SK-N-SH (cell line): Measurements from ENCODE around the gene KSR2. TPM values are rescaled to one million over a fixed set of nuclear protein-coding genes. Genes with fewer than 3 reads are reported as not detected.

ENCODE experiments used
- CTCF ChIA-PET: fragments of 300-600, 350-600 bp; formaldehyde crosslinking; extraction: SDS; loops from one replicate; lab custom pipeline; 2021; lab: Yijun Ruan, JAX
- POLR2A ChIA-PET: fragments of 350-600 bp; sonication (Branson Sonifier 250); formaldehyde crosslinking; extraction: SDS; loops from one replicate; lab custom pipeline; 2020; ENCODE audit warnings: antibody characterized with exemption, inconsistent platforms; lab: Yijun Ruan, JAX
- DNase-seq: peaks from one replicate; pipeline ENCODE4 v3.0.0; 2012
- H2AFZ ChIP-seq: fragments of 200-600 bp; sonication (generic); 2 replicates; pipeline ENCODE4 v1.8.1; 2016; ENCODE audit warnings: antibody characterized with exemption, mild to moderate bottlenecking, low read depth
- H3F3A ChIP-seq: fragments of 200-600 bp; sonication (generic); replicated peaks from 2 replicates; pipeline ENCODE3; 2016; ENCODE audit warnings: antibody characterized with exemption, mild to moderate bottlenecking; ENCODE audit not compliant: insufficient read depth
- H3K27ac ChIP-seq, 2 experiments: fragments of 200-500 bp in 1 of 2; fragments of 200-600 bp in 1 of 2; sonication (Bioruptor generic) in 1 of 2; sonication (generic), shearing (Covaris generic) in 1 of 2; 2 replicates each; pipeline versions ENCODE4 v1.5.1 to v1.6.1; 2014 to 2016; ENCODE audit warnings: low read depth in 2 of 2, inconsistent platforms in 1 of 2, low read length in 1 of 2, mild to moderate bottlenecking in 1 of 2, mixed read lengths in 1 of 2
- H3K27me3 ChIP-seq: fragments of 200-600 bp; sonication (generic), shearing (Covaris generic); 2 replicates; pipeline ENCODE4 v1.6.1; 2016; ENCODE audit warnings: mixed run types; ENCODE audit not compliant: insufficient read depth
- H3K36me3 ChIP-seq, 2 experiments: fragments of 200-500 bp in 1 of 2; fragments of 200-600 bp in 1 of 2; sonication (Bioruptor generic) in 1 of 2; sonication (generic) in 1 of 2; replicated peaks in 1 of 2; 2 replicates each; pipeline versions ENCODE3 to v1.5.1; 2014 to 2016; ENCODE audit warnings: low read length in 1 of 2, mild to moderate bottlenecking in 1 of 2; ENCODE audit not compliant: insufficient read depth in 2 of 2, control insufficient read depth in 1 of 2
- H3K4me1 ChIP-seq, 2 experiments: fragments of 200-500 bp in 1 of 2; fragments of 200-600 bp in 1 of 2; sonication (Bioruptor generic) in 1 of 2; sonication (generic), shearing (Covaris generic) in 1 of 2; 2 replicates each; pipeline versions ENCODE4 v1.5.1 to v1.6.1; 2014 to 2016; ENCODE audit warnings: low read depth in 1 of 2, low read length in 1 of 2, mixed run types in 1 of 2; ENCODE audit not compliant: insufficient read depth in 2 of 2, control insufficient read depth in 1 of 2
- H3K4me2 ChIP-seq: fragments of 200-600 bp; sonication (generic), shearing (Covaris generic); 2 replicates; pipeline ENCODE4 v1.6.1; 2017; ENCODE audit warnings: mixed run types
- H3K4me3 ChIP-seq, 2 experiments: fragments of 200-500 bp in 1 of 2; fragments of 200-600 bp in 1 of 2; sonication (Bioruptor generic) in 1 of 2; sonication (generic), shearing (Covaris generic) in 1 of 2; 2 replicates each; pipeline versions ENCODE4 v1.5.1 to v1.8.1; 2014 to 2016; ENCODE audit warnings: low read depth in 2 of 2, inconsistent platforms in 1 of 2, low read length in 1 of 2, mild to moderate bottlenecking in 1 of 2, mixed read lengths in 1 of 2, moderate library complexity in 1 of 2
- H3K79me2 ChIP-seq: fragments of 200-600 bp; sonication (generic); 2 replicates; pipeline ENCODE4 v1.8.1; 2017; ENCODE audit warnings: mild to moderate bottlenecking; ENCODE audit not compliant: insufficient read depth
- H3K9ac ChIP-seq: fragments of 200-600 bp; sonication (generic); 2 replicates; pipeline ENCODE4 v1.6.1; 2017; ENCODE audit warnings: mixed run types
- H3K9me2 ChIP-seq: fragments of 200-600 bp; sonication (generic); 2 replicates; pipeline ENCODE4 v1.6.1; 2017; ENCODE audit warnings: mixed run types
- H3K9me3 ChIP-seq: fragments of 200-600 bp; sonication (generic); 2 replicates; pipeline ENCODE4 v1.6.1; 2017; ENCODE audit warnings: mixed run types, mild to moderate bottlenecking, moderate library complexity
- H4K20me1 ChIP-seq: fragments of 200-600 bp; sonication (generic); 2 replicates; pipeline ENCODE4 v1.6.1; 2017; ENCODE audit warnings: mild to moderate bottlenecking, mixed run types; ENCODE audit not compliant: insufficient read depth
- EP300 ChIP-seq, 2 experiments: IDR thresholded peaks; 2 replicates each; pipeline versions ENCODE4 v1.4.0 to v1.6.1; 2012; ENCODE audit warnings: borderline replicate concordance in 1 of 2, low read depth in 1 of 2, low read length in 1 of 2
- EZH2phosphoT487 ChIP-seq: fragments of 200-600 bp; sonication (generic); IDR thresholded peaks from 2 replicates; pipeline ENCODE4 v1.6.1; 2017; ENCODE audit warnings: low read depth, mixed run types, mild to moderate bottlenecking, antibody characterized with exemption, moderate library complexity, borderline replicate concordance
- FOSL2 ChIP-seq: IDR thresholded peaks from 2 replicates; pipeline ENCODE4 v1.4.0; 2012; ENCODE audit warnings: low read depth, mild to moderate bottlenecking, moderate library complexity, borderline replicate concordance
- IRF3 ChIP-seq: fragments of 150-350 bp; IDR thresholded peaks from 2 replicates; pipeline ENCODE4 v1.6.1; 2016; ENCODE audit warnings: mild to moderate bottlenecking, low read depth, low read length
- POLR2AphosphoS5 ChIP-seq: IDR thresholded peaks from 2 replicates; pipeline ENCODE4 v1.6.1; 2012; ENCODE audit warnings: low read depth, low read length
- RCOR1 ChIP-seq: fragments of 150-350 bp; IDR thresholded peaks from 2 replicates; pipeline ENCODE4 v1.6.1; 2017; ENCODE audit warnings: antibody characterized with exemption, low read length
- SMC3 ChIP-seq: IDR thresholded peaks from 2 replicates; pipeline ENCODE4 v1.6.1; 2012; ENCODE audit warnings: low read depth, low read length, improper control_type of control experiment
- TAF1 ChIP-seq: IDR thresholded peaks from 2 replicates; pipeline ENCODE4 v1.6.1; 2012; ENCODE audit warnings: low read depth, mild to moderate bottlenecking, low read length, moderate library complexity, borderline replicate concordance
- WGBS: methylation state at CpG from one replicate; pipeline ENCODE4 v1.1.6; 2017; ENCODE audit warnings: low lambda C conversion rate; 5-methylcytosine and 5-hydroxymethylcytosine counted together
- polyA plus RNA-seq, 3 experiments: library from polyadenylated mRNA; depleted of rRNA; stranded (reverse); fragments of >200 nt; gene quantifications; 2 replicates each; pipeline ENCODE4 v1.2.3, GENCODE V29; 2012
- TF ChIP-seq, protein P1 (sequence below): IDR thresholded peaks from 2 replicates; pipeline ENCODE4 v1.4.0; 2012; ENCODE audit warnings: low read depth, borderline replicate concordance
- TF ChIP-seq, protein P2 (sequence below): IDR thresholded peaks from 2 replicates; pipeline ENCODE4; 2012

The KSR2 gene
- polyA plus RNA-seq, 1 of the 3 experiments (the other 2 are of a cell fraction): 0.12 TPM

GRCh38 chr12:117986705-117987469 is 18.1 kb upstream of the KSR2 start:
- Histone ChIP-seq H3K79me2 (no peaks in the 10 kb centered on the region), H3K4me3 (no peak overlapping the region; a peak in 1 of 4 replicates), H3K4me1 (peaks cover 0 to 2% of the 10 kb centered on the region in 2 experiments; a peak in 1 of 4 replicates), H3K27ac (peak overlapping the region in 1 of 2 experiments; percentile 61; a peak in 2 of 4 replicates), H3F3A (peaks cover 12% of the 10 kb centered on the region), H4K20me1 (no peaks in the 10 kb centered on the region), H2AFZ (peak overlapping the region; percentile 72), H3K27me3 (no peaks in the 10 kb centered on the region), H3K4me2 (peak overlapping the region; percentile 42), H3K9me3 (no peaks in the 10 kb centered on the region), H3K9me2 (no peaks in the 10 kb centered on the region), H3K9ac (peak overlapping the region; percentile 37; the same call in 1 of the 2 replicates), H3K36me3 (no peaks in the 10 kb centered on the region)
- no peak for DNase-seq
- WGBS: 30% methylated on average over 4 of the region's 4 CpGs
- ChIA-PET POLR2A (no interaction called here), CTCF (no interaction called here)
- TF ChIP-seq FOSL2 (peak; percentile 21; the same call in 1 of the 2 replicates), EZH2phosphoT487 (no peak)

DNA sequence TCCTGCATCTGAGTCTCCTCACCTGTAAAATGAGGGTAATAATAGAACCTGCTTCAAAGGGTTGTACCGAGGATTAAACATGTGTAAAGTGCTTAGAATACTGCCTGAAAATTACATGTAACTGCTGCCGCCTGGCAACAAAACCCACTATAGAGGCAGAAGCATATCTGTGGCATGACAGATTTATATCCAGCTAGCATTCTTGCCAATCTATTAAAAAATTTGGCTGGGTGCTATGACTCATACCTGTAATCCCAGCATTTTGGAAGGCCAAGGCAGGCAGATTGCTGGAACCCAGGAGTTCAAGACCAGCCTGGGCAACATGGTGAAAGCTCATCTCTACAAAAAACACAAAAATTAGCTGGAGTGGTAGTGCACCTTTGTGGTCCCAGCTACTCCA is 16.4 kb upstream of the KSR2 start:
- DNase-seq: no peak
- CTCF ChIA-PET: interaction anchor here (1.2 kb wide), 1 partner anchor 50 kb away, joined by 3 read pairs; no protein-coding TSS in a partner anchor

More for the DNA sequence above, 16.4 kb upstream of the KSR2 start:
- H3K9ac ChIP-seq: no peak overlapping the region
- no peak overlapping the region for H3K4me2 ChIP-seq
- H3K9me3 ChIP-seq: no peaks in the 10 kb centered on the region
- H3K9me2 ChIP-seq: no peaks in the 10 kb centered on the region
- H3K79me2 ChIP-seq: no peaks in the 10 kb centered on the region
- H3K36me3 ChIP-seq: no peaks in the 10 kb centered on the region
- H4K20me1 ChIP-seq: no peaks in the 10 kb centered on the region
- H3K27ac ChIP-seq: no peak overlapping the region
- TF ChIP-seq TAF1 (no peak), SMC3 (no peak), RCOR1 (no peak), IRF3 (no peak), EP300 (IDR thresholded peaks at IDR 0.05; ENCODE audit: borderline replicate concordance in 1 of 2, low read depth in 1 of 2, low read length in 1 of 2) (no peak), POLR2AphosphoS5 (no peak)
- TF ChIP-seq, protein P1, sequence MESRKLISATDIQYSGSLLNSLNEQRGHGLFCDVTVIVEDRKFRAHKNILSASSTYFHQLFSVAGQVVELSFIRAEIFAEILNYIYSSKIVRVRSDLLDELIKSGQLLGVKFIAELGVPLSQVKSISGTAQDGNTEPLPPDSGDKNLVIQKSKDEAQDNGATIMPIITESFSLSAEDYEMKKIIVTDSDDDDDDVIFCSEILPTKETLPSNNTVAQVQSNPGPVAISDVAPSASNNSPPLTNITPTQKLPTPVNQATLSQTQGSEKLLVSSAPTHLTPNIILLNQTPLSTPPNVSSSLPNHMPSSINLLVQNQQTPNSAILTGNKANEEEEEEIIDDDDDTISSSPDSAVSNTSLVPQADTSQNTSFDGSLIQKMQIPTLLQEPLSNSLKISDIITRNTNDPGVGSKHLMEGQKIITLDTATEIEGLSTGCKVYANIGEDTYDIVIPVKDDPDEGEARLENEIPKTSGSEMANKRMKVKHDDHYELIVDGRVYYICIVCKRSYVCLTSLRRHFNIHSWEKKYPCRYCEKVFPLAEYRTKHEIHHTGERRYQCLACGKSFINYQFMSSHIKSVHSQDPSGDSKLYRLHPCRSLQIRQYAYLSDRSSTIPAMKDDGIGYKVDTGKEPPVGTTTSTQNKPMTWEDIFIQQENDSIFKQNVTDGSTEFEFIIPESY: no peak
- TF ChIP-seq, protein P2, sequence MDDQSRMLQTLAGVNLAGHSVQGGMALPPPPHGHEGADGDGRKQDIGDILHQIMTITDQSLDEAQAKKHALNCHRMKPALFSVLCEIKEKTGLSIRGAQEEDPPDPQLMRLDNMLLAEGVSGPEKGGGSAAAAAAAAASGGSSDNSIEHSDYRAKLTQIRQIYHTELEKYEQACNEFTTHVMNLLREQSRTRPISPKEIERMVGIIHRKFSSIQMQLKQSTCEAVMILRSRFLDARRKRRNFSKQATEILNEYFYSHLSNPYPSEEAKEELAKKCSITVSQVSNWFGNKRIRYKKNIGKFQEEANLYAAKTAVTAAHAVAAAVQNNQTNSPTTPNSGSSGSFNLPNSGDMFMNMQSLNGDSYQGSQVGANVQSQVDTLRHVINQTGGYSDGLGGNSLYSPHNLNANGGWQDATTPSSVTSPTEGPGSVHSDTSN: no peak
- peaks cover 12% of the 10 kb centered on the region for H3F3A ChIP-seq
- no peak overlapping the region for H2AFZ ChIP-seq
- peaks cover 0 to 2% of the 10 kb centered on the region in 2 experiments; a peak in 1 of 4 replicates for H3K4me1 ChIP-seq
- POLR2A ChIA-PET: no interaction called here
- no peaks in the 10 kb centered on the region for H3K27me3 ChIP-seq
- 83% methylated on average over 2 of the region's 2 CpGs for WGBS
- no peak overlapping the region for H3K4me3 ChIP-seq
